Measurements from ENCODE around the gene NUDCD3.
"Not testable (repeated sequence)": the region's sequence is repeated elsewhere in the genome, so short reads cannot be mapped to it uniquely, and the experiment has no call there.

The NUDCD3 gene

DNA sequence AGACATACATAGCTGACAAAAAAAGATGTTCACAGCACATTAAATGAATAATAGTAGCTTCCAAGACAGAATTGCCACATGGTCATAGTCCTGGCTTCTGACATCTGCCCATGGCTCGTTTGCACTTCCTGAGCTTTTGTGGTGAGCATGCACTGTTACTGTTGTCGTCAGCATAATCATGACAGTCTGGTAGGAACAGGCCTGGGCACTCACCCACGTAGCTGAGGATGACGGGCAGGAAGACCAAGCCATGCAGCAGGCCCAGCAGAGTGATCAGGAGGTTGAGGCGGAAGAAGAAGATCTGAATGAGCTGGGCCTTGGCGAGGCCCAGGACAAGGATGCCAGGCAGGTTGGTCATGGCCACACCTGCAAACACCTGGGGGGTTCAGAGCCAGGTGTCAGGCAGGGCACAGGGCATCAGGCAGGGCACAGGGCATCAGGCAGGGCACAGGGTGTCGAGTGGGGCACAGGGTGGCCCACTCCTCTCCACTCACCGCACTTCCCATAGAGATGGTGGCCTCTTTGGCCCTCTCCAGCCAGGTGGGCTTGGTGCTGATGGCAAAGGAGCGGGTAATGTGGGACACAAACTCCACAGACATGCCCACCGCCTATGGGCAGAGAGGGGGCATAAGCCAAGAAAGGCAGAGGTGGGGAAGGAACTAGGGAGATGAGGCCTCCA is 25.3 kb upstream of the NUDCD3 start:
- DNase-seq: no peak

DNA sequence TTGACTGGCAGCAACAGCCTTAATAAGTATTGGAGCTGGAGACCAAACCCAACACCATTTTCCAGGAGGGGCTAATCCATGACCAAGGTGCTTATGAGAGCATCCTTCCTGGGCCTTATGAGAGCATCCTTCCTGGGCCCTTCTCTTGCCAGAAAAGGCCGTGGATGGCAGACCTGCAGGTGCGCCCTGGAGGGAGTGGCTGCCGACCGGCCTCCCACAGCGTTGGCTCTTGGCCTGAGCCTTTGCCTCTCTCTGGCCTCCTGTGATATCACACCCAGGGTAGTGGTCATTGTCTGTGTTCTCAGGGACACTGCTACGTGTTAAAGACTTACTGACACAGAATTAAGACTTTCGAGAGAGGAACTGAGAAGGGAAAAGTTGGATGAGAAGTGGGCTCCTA is 22.3 kb upstream of the NUDCD3 start:
- DNase-seq: no peak

GRCh38 chr7:44511863-44512468 is 21.5 kb upstream of the NUDCD3 start:
- no peak for DNase-seq

DNA sequence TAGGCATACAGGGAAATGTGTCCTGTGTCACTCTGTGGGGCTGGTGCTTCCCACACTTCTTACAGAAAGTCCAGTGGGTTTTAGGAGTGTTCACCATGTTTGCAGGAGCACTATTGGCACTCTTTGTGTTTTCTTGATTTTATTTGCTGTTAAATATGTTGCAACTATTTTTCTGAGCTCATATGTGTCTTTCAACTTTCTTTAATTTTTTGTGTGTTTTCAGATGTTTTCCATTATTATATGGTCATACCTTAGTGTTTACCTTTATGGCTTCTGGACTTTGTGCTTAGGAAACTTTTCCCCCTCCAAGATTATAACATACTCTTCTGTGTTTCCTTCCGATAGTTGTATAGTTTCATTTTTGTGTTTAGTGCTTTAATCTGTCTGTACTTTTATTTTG is 20.8 kb upstream of the NUDCD3 start:
- DNase-seq: no peak

GRCh38 chr7:44508328-44509030 is 18.0 kb upstream of the NUDCD3 start:
- no peak for DNase-seq

DNA sequence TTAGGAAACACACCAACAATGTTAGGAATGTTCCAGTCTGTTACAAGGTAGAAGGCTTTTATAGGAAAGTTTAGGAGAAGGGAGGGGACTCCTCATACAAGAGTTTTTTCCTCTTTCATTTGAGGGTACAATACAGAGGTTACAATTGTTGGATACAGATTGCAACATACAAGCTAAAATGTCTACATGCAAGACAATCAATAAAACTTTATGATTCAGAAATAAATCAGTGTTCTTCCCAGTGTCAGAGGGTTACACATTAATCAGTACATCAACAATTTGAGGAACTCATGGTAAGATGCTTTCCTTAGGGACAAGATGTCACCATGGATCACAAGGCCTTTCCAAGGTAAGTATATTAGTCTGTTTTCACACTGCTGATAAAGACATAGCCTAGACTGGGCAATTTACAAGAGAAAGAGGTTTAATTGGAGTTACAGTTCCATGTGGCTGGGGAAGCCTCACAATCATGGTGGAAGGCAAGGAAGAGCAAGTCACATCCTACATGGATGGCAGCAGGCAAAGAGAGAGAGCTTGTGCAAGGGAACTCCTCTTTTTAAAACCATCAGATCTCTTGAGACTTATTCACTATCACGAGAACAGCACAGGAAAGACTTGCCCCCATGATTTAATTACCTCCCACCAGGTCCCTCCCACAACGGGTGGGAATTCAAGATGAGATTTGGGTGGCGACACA is 16.3 kb upstream of the NUDCD3 start:
- not testable (repeated sequence) for DNase-seq

- DNase-seq: no peak
Observed at GRCh38 chr7:44505595-44505994, 15.1 kb upstream of the NUDCD3 start.

GRCh38 chr7:44498230-44498954 is 7.9 kb upstream of the NUDCD3 start:
- no peak for DNase-seq

GRCh38 chr7:44497155-44498027 is 6.9 kb upstream of the NUDCD3 start:
- no peak for DNase-seq

GRCh38 chr7:44496385-44496784 is 5.9 kb upstream of the NUDCD3 start:
- no peak for DNase-seq

DNA sequence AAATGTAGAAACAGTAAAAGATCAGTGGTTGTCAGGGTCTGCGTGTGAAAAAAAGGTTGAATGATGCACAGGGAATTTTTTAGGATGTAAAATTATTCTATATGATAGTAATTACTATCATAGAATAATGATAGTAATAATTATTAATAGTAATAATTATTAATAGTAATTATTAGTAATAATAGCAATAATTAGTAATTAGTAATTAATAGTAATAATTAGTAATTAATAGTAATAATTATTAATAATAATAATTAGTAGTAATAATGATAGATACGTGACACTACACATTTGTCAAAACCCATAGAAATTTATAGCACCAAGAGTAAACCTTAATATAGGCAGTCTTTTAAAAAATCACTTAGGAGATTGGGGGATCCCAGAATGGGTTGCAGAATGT is 4.5 kb upstream of the NUDCD3 start:
- no peak for DNase-seq

DNA sequence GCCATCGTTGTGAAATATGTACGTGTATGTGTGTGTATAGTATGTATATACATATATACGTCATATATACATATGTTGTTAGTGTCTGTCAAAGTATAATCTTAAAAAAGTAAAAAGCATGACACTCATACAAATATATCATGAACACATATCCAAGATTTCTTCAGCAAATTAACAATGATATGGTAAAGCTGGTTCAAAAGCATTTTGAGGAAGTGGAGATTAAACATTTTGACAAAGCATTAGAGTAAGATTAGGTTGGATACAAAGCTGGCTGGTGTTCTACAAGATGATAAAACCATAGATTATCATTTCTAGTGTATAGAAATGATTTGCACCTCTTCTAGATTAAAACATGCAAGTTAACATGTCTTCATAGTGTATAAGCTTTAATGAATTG is 771 bp upstream of the NUDCD3 start:
- no peak for DNase-seq

GRCh38 chr7:44489955-44490350 is 505 bp downstream of the NUDCD3 start:
- peak; percentile 24 for DNase-seq

DNA sequence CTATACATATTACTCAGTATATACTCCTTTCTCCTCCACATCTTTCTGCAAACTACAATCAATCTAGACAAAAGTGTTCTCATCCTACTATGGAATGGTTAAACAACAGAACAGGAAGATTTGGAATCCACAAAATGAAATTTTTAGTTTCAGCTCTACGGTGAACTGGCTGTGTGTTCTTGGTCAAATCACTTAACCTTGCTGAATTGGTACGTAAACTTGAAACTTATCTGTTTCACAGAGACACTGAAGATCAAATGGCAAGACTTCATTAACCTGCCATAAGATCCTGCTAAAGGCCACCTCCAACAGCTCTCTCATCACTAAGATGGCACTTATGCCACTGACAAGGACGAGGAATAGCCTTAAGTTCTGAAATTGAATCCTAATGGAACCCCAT is 1.5 kb downstream of the NUDCD3 start:
- no peak for DNase-seq

DNA sequence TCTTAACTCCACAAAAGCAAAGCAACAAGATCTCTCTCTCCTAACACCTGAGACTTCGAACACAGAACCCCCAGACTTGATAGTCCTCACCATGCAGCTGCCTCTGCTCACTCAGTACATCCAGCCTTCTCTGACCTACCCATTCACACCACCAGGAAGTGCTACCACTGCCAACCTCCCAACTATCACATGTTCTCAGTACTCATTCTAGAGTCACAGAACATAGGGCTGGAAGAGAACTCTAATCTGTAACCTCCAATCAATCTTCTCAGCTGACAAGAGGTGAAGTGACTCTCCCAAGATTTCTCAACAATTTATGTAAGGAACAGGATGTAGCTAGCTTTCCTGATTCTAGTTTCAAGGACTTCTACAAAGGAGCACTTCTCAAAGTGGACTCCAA is 3.8 kb downstream of the NUDCD3 start:
- DNase-seq: no peak

DNA sequence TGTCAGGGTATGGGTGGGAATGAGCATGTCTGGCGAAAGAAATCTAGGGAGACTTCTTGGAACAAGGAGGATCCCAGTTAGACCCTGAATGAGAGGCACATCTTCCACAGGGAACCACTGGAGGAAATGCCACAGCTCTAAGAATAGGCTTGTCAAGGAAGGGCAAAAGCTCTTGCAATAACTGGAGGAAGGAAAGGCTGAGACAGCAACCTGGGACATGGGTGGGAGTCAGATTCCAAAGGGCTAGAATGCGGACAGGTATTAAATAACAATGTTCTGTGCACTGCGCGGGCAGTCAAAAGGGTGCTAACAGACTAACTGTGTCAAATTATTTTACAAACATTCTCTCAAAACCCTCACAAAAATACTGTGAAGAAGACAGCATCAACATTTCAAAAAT is 4.5 kb downstream of the NUDCD3 start:
- no peak for DNase-seq

GRCh38 chr7:44484482-44485313 is 5.8 kb downstream of the NUDCD3 start:
- no peak for DNase-seq

DNA sequence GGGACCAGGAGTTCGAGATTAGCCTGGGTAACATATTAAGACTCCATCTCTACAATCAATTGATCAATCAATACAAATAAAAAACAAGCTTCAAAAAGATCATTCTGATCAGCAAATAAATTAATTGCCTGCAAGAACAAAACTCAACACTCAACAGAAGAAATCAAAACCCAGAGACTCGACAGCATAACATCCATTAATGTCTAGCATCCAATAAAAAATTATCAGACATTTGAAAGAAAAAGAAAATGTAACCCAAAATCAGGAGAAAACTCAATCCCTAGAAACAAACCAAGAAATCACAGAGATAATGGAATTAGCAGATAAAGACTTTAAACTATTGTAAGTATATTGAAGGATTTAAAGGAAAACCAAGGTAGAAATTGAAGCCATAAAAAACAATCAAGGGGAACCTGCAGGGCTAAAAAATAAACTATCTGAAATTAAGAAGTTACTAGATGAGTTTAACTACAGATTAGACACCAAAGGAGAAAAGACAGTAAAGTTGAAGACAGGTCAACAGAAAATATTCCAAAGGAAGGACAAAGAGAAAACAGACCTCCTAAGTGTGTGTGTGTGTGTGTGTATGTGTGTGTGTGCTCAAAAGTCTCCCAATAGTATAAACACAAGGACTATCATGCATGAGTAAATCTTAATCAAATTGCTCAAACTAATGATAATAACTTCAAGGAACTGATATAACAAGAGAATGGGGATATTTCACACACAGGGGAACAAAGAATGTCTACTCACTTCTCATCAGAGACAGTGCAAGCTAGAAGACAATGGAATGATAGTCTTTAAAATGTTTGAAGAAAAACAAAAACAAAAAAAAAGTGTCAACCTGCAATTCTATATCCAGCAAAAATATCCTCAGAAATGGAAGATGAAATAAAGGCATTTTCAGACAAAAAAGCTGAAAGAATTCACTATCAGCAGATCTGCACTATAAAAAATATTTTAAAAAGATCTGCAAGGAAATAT is 7.7 kb downstream of the NUDCD3 start:
- no peak for DNase-seq

GRCh38 chr7:44477938-44478337 is 12.5 kb downstream of the NUDCD3 start:
- DNase-seq: no peak
